ENCODE results near the gene ARPC2.

GRCh38 chr2:218230882-218231281 lies 13.9 kb downstream of the ARPC2 start:
- no peak for TF ChIP-seq ZFX (IDR thresholded peaks at IDR 0.05)
- TF ChIP-seq CTCF (conservative IDR thresholded peaks at IDR 0.05), result no peak; the same call in 1 of the 2 replicates
